ENCODE measurements around the gene HUNK.
"Not testable (repeated sequence)": the region's sequence is repeated elsewhere in the genome, so short reads cannot be mapped to it uniquely, and the experiment has no call there.

The HUNK gene

GRCh38 chr21:31924548-31924947, 51.7 kb downstream of the HUNK start:
- DNase-seq = no peak

GRCh38 chr21:31926498-31926897, 53.7 kb downstream of the HUNK start:
- no peak for DNase-seq

GRCh38 chr21:31927689-31928353, 55.0 kb downstream of the HUNK start:
- no peak for DNase-seq

GRCh38 chr21:31928656-31929055, 55.8 kb downstream of the HUNK start:
- DNase-seq = no peak

GRCh38 chr21:31929548-31929947, 56.7 kb downstream of the HUNK start:
- no peak for DNase-seq

- no peak for DNase-seq
Observed at GRCh38 chr21:31930001-31930400, 57.2 kb downstream of the HUNK start.

GRCh38 chr21:31931644-31932469, 59.0 kb downstream of the HUNK start:
- no peak for DNase-seq

- DNase-seq = no peak
Observed at GRCh38 chr21:31932470-31932764, 59.6 kb downstream of the HUNK start.

- DNase-seq = no peak
Observed at GRCh38 chr21:31937303-31937702, 64.5 kb downstream of the HUNK start.

- DNase-seq = no peak
Observed at GRCh38 chr21:31938330-31939301, 65.8 kb downstream of the HUNK start.

GRCh38 chr21:31941694-31942093, 68.9 kb downstream of the HUNK start:
- no peak for DNase-seq

GRCh38 chr21:31943561-31943960, 70.7 kb downstream of the HUNK start:
- no peak for DNase-seq

- DNase-seq = no peak
Observed at GRCh38 chr21:31945141-31945540, 72.3 kb downstream of the HUNK start.

- DNase-seq = no peak
Observed at GRCh38 chr21:31945546-31945945, 72.7 kb downstream of the HUNK start.

GRCh38 chr21:31946231-31946630, 73.4 kb downstream of the HUNK start:
- no peak for DNase-seq

- not testable (repeated sequence) for DNase-seq
Observed at GRCh38 chr21:31946876-31947550, 74.2 kb downstream of the HUNK start.

GRCh38 chr21:31948676-31949075, 75.9 kb downstream of the HUNK start:
- DNase-seq = no peak

- DNase-seq = no peak
Observed at GRCh38 chr21:31952828-31953227, 80.0 kb downstream of the HUNK start.

GRCh38 chr21:31957631-31958030, 84.8 kb downstream of the HUNK start:
- DNase-seq = no peak

- no peak for DNase-seq
Observed at GRCh38 chr21:31959881-31960280, 87.1 kb downstream of the HUNK start.

GRCh38 chr21:31961027-31961426, 88.2 kb downstream of the HUNK start:
- DNase-seq = no peak

GRCh38 chr21:31961704-31962103, 88.9 kb downstream of the HUNK start:
- DNase-seq = no peak

- DNase-seq = no peak
Observed at GRCh38 chr21:31964692-31965091, 91.9 kb downstream of the HUNK start.
